Loucy (cell line): ENCODE data around the gene CD2AP.

Experiments used
- H2AFZ ChIP-seq: fragments of 200-600 bp; sonication (generic); 2 replicates; pipeline ENCODE4 v1.6.0; 2016; ENCODE audit warnings: antibody characterized with exemption, mild to moderate bottlenecking, low read length, moderate library complexity
- H3F3A ChIP-seq: fragments of 200-600 bp; 2 replicates; pipeline ENCODE4 v1.6.0; 2016; ENCODE audit warnings: antibody characterized with exemption, low read depth, mild to moderate bottlenecking
- H3K27me3 ChIP-seq: fragments of 200-600 bp; sonication (generic); 2 replicates; pipeline ENCODE4 v1.6.1; 2014; ENCODE audit warnings: low read length, mild to moderate bottlenecking; ENCODE audit not compliant: insufficient read depth, poor library complexity, severe bottlenecking
- H3K36me3 ChIP-seq: fragments of 200-600 bp; sonication (generic); 2 replicates; pipeline ENCODE4 v1.6.1; 2016; ENCODE audit warnings: low read length; ENCODE audit not compliant: insufficient read depth
- H3K4me1 ChIP-seq: fragments of 200-600 bp; sonication (generic); 2 replicates; pipeline ENCODE4 v1.5.1; 2014; ENCODE audit warnings: low read length, mild to moderate bottlenecking; ENCODE audit not compliant: insufficient read depth, poor library complexity, severe bottlenecking
- H3K4me2 ChIP-seq: fragments of 200-600 bp; sonication (generic); 2 replicates; pipeline ENCODE4 v1.6.0; 2014; ENCODE audit warnings: antibody characterized with exemption, low read length, low read depth, mild to moderate bottlenecking; ENCODE audit not compliant: poor library complexity, severe bottlenecking
- H3K4me3 ChIP-seq: fragments of 200-600 bp; sonication (generic); 2 replicates; pipeline ENCODE4 v1.5.1; 2014; ENCODE audit warnings: low read length, mild to moderate bottlenecking, mixed read lengths; ENCODE audit not compliant: poor library complexity, severe bottlenecking
- H3K79me2 ChIP-seq: fragments of 200-600 bp; sonication (generic); 2 replicates; pipeline ENCODE4 v1.6.1; 2014; ENCODE audit warnings: low read length; ENCODE audit not compliant: insufficient read depth
- H3K9ac ChIP-seq: fragments of 200-600 bp; sonication (generic); 2 replicates; pipeline ENCODE4 v1.6.0; 2014; ENCODE audit warnings: mild to moderate bottlenecking, low read depth, low read length, moderate library complexity; ENCODE audit not compliant: poor library complexity, severe bottlenecking
- H3K9me2 ChIP-seq: fragments of 200-600 bp; sonication (generic); replicated peaks from 2 replicates; pipeline ENCODE4 v1.6.1; 2016; ENCODE audit warnings: low read depth, low read length, mixed read lengths
- H3K9me3 ChIP-seq: fragments of 200-600 bp; sonication (generic); 2 replicates; pipeline ENCODE4 v1.6.1; 2014; ENCODE audit warnings: mild to moderate bottlenecking, antibody characterized with exemption, low read length, low read depth; ENCODE audit not compliant: insufficient read depth
- H4K20me1 ChIP-seq: fragments of 200-600 bp; sonication (generic); 2 replicates; pipeline ENCODE4 v1.6.0; 2014; ENCODE audit warnings: antibody characterized with exemption, low read length, mild to moderate bottlenecking; ENCODE audit not compliant: insufficient read depth, poor library complexity, severe bottlenecking
- CTCF ChIP-seq: fragments of 200-600 bp; sonication (generic); conservative IDR thresholded peaks from 2 replicates; pipeline ENCODE4 v1.5.1; 2014; ENCODE audit warnings: mild to moderate bottlenecking, antibody characterized with exemption, low read length
- EZH2phosphoT487 ChIP-seq: fragments of 200-600 bp; IDR thresholded peaks from 2 replicates; pipeline ENCODE4 v1.6.1; 2018; ENCODE audit warnings: antibody characterized with exemption, mild to moderate bottlenecking, moderate library complexity, borderline replicate concordance

The CD2AP gene

DNA sequence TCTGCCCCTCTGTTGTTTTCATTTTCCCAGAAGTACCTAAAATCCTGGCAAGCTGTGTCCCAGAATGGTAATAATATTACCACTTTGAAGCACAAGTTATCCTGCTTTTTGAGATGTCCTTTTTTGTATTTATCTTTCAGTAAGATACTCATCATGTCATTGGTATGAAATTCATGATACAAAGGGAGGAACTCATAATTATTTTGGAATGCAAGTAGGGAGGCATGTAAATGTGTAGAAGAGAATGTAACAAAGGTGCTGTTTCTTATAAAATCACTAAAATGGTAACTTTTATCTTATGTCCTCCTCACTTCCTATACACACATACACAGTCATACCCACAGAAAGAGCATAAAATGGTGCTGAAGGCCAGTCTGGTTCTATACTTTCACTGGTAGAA, 109.9 kb downstream of the CD2AP start:
- Histone ChIP-seq H2AFZ (no peak overlapping the region), H3K4me2 (no peak overlapping the region), H3K27me3 (no peaks in the 10 kb centered on the region), H3K4me1 (no peaks in the 10 kb centered on the region), H3F3A (no peaks in the 10 kb centered on the region), H3K9me2 (no peaks in the 10 kb centered on the region), H4K20me1 (no peaks in the 10 kb centered on the region), H3K79me2 (no peaks in the 10 kb centered on the region), H3K36me3 (peaks cover 57% of the 10 kb centered on the region; the same call in 1 of the 2 replicates), H3K4me3 (no peak overlapping the region), H3K9ac (no peak overlapping the region), H3K9me3 (no peaks in the 10 kb centered on the region)
- TF ChIP-seq EZH2phosphoT487 (no peak), CTCF (no peak)

- TF ChIP-seq CTCF (no peak), EZH2phosphoT487 (no peak)
- H2AFZ ChIP-seq: no peak overlapping the region
- H3K4me3 ChIP-seq: no peak overlapping the region
- H3K9me3 ChIP-seq: no peaks in the 10 kb centered on the region
- no peak overlapping the region for H3K4me2 ChIP-seq
- no peak overlapping the region for H3K9ac ChIP-seq
- H3K36me3 ChIP-seq: peaks cover 50% of the 10 kb centered on the region
- no peaks in the 10 kb centered on the region for H3K79me2 ChIP-seq
- H3F3A ChIP-seq: no peaks in the 10 kb centered on the region
- no peaks in the 10 kb centered on the region for H3K27me3 ChIP-seq
- no peaks in the 10 kb centered on the region for H4K20me1 ChIP-seq
- H3K4me1 ChIP-seq: no peaks in the 10 kb centered on the region
- H3K9me2 ChIP-seq: no peaks in the 10 kb centered on the region
Measured at GRCh38 chr6:47592131-47592840, 114.7 kb downstream of the CD2AP start.

GRCh38 chr6:47593979-47594378, 116.4 kb downstream of the CD2AP start:
- H4K20me1 ChIP-seq: no peaks in the 10 kb centered on the region
- H3K4me2 ChIP-seq: no peak overlapping the region
- no peak overlapping the region for H3K9ac ChIP-seq
- H3K9me2 ChIP-seq: no peaks in the 10 kb centered on the region
- H2AFZ ChIP-seq: no peak overlapping the region
- H3K4me3 ChIP-seq: no peak overlapping the region
- no peaks in the 10 kb centered on the region for H3K27me3 ChIP-seq
- H3K4me1 ChIP-seq: no peaks in the 10 kb centered on the region
- H3K79me2 ChIP-seq: no peaks in the 10 kb centered on the region
- peaks cover 51% of the 10 kb centered on the region for H3K36me3 ChIP-seq
- no peaks in the 10 kb centered on the region for H3K9me3 ChIP-seq
- TF ChIP-seq EZH2phosphoT487: no peak
- H3F3A ChIP-seq: no peaks in the 10 kb centered on the region

GRCh38 chr6:47595785-47596184, 118.2 kb downstream of the CD2AP start:
- Histone ChIP-seq H3K36me3 (peaks cover 46% of the 10 kb centered on the region), H3K27me3 (no peaks in the 10 kb centered on the region), H3K79me2 (no peaks in the 10 kb centered on the region), H3K9me2 (no peaks in the 10 kb centered on the region), H3F3A (no peaks in the 10 kb centered on the region), H4K20me1 (no peaks in the 10 kb centered on the region), H3K9ac (no peak overlapping the region), H3K9me3 (no peaks in the 10 kb centered on the region), H3K4me2 (no peak overlapping the region), H2AFZ (no peak overlapping the region), H3K4me1 (no peaks in the 10 kb centered on the region), H3K4me3 (no peak overlapping the region)
- no peak for TF ChIP-seq CTCF
- no peak for TF ChIP-seq EZH2phosphoT487
